K562 (cell line): ENCODE results near the gene CFAP410. TPM values are rescaled to one million over a fixed set of nuclear protein-coding genes. Genes with fewer than 3 reads are reported as not detected.

ENCODE experiments used
- AFF4 ChIP-seq: sonication (generic); formaldehyde crosslinking; IDR thresholded peaks from 2 replicates; pipeline ENCODE4 v1.8.0; 2023; ENCODE audit warnings: mild to moderate bottlenecking, missing genetic modification reagents
- BRCA1 ChIP-seq, 2 experiments: fragments of 450-650 bp in 1 of 2; sonication (generic) in 1 of 2; formaldehyde crosslinking in 1 of 2; IDR thresholded peaks; 2 replicates each; pipeline versions ENCODE4 v1.5.0 to v1.6.1; 2017 to 2020; ENCODE audit warnings: mild to moderate bottlenecking in 1 of 2, missing genetic modification reagents in 1 of 2
- BRD4 ChIP-seq: fragments of 200-600 bp; sonication (generic); IDR thresholded peaks from 2 replicates; pipeline ENCODE4 v1.6.1; 2017; ENCODE audit warnings: inconsistent platforms
- CCNT2 ChIP-seq: IDR thresholded peaks from 2 replicates; pipeline ENCODE4 v1.6.1; 2011; ENCODE audit warnings: borderline replicate concordance, low read depth, mild to moderate bottlenecking, moderate library complexity, mixed read lengths, low read length; ENCODE audit not compliant: insufficient read length; ENCODE audit errors: extremely low read depth
- KDM1A ChIP-seq, 2 experiments: fragments of 450-650 bp; IDR thresholded peaks; 2 replicates each; pipeline ENCODE4 v1.6.1; 2016; ENCODE audit warnings: mild to moderate bottlenecking in 2 of 2
- NBN ChIP-seq: fragments of 450-650 bp; IDR thresholded peaks from 2 replicates; pipeline ENCODE4 v1.6.1; 2016; ENCODE audit warnings: low read depth, mild to moderate bottlenecking
- PHF20 ChIP-seq: fragments of 450-650 bp; IDR thresholded peaks from 2 replicates; pipeline ENCODE4 v1.6.1; 2018; ENCODE audit not compliant: partially characterized antibody
- PTRF ChIP-seq: fragments of 450-650 bp; IDR thresholded peaks from 2 replicates; pipeline ENCODE4 v1.6.1; 2016; ENCODE audit warnings: mild to moderate bottlenecking, missing genetic modification characterization, missing compliant biosample characterization
- TFAP4 ChIP-seq: sonication (generic); formaldehyde crosslinking; IDR thresholded peaks from 2 replicates; pipeline ENCODE4 v1.8.0; 2022; ENCODE audit warnings: missing genetic modification reagents, mild to moderate bottlenecking, moderate library complexity, borderline replicate concordance
- polyA plus RNA-seq, 8 experiments: library from polyadenylated mRNA; depleted of rRNA in 4 of 8; stranded (reverse) in 5 of 8; unstranded in 3 of 8; fragments of >200 nt; fragmentation: Nextera tagmentation in 2 of 8; fragmentation: Illumina TruSeq in 1 of 8; extraction: Ambion mirVana in 2 of 8; extraction: Trizol in 1 of 8; gene quantifications; 2 replicates each; pipeline versions ENCODE4 v1.2.1 to v1.2.3, GENCODE V29; 2011 to 2014; ENCODE audit warnings: inconsistent platforms in 1 of 8, missing spikeins in 1 of 8
- total RNA-seq, 7 experiments: library from RNA; depleted of rRNA in 6 of 7; stranded (reverse); fragments of >200 nt in 6 of 7; fragmentation: Illumina TruSeq in 2 of 7; extraction: Trizol in 2 of 7; gene quantifications; 2 replicates each; pipeline versions ENCODE4 v1.2.1 to v1.2.3, GENCODE V29; 2011 to 2021; ENCODE audit warnings: low replicate concordance in 1 of 7

Gene CFAP410
- total and polyA plus RNA-seq, 9 of the 15 experiments (the other 6 are each of a cell fraction or from before 2014, with no cell fraction given): 0.07 to 17.3 (median 2.3) TPM

GRCh38 chr21:44298301-44298700 lies 40.9 kb downstream of the CFAP410 start (continued):
- TF ChIP-seq AFF4 (CRISPR knock-in tag) (no peak), CCNT2 (no peak), BRCA1 (IDR thresholded peaks at IDR 0.05) (no peak), BRCA1 (CRISPR knock-in tag; IDR thresholded peaks at IDR 0.05) (no peak), KDM1A (IDR thresholded peaks at IDR 0.05) (peak in 1 of 2 experiments; percentile 61; a peak in 1 of 4 replicates), PHF20 (peak; percentile 47), BRD4 (no peak), NBN (no peak), PTRF (tag) (no peak), TFAP4 (no peak)
- TF ChIP-seq, all 486 proteins: peak for 5
